ENCODE data around the gene NHS.
A peak's percentile ranks its signal among the peaks of the same experiment; 100 is the strongest.

The NHS gene

GRCh38 chrX:17527922-17528321, 152.9 kb downstream of the NHS start:
- Histone ChIP-seq H3K4me3 (replicated peaks; ENCODE audit: insufficient read depth, low read length) (no peak overlapping the region), H3K27ac (replicated peaks) (peak overlapping the region; percentile 77), H3K27me3 (ENCODE audit: insufficient read depth, poor library complexity, severe bottlenecking) (no peaks in the 10 kb centered on the region)
- peak; percentile 57 to 86 for DNase-seq (ENCODE audit: low read depth in 1 of 2, low spot score in 1 of 2)
- TF ChIP-seq GABPA (IDR thresholded peaks at IDR 0.05; ENCODE audit: low read depth): no peak
- TF ChIP-seq CTCF (IDR thresholded peaks at IDR 0.05; ENCODE audit: insufficient read depth, low read length): no peak
- peak; percentile 49 for TF ChIP-seq SPI1 (IDR thresholded peaks at IDR 0.05; ENCODE audit: borderline replicate concordance, low read depth)
- TF ChIP-seq REST (IDR thresholded peaks at IDR 0.05; ENCODE audit: insufficient replicate concordance, low read depth): no peak
- peak; percentile 46; the same call in 1 of the 2 replicates for TF ChIP-seq POLR2AphosphoS5 (IDR thresholded peaks at IDR 0.05; ENCODE audit: low read depth)

GRCh38 chrX:17529151-17529745, 154.2 kb downstream of the NHS start:
- no peak for DNase-seq (ENCODE audit: low read depth in 1 of 2, low spot score in 1 of 2)
- Histone ChIP-seq H3K27me3 (ENCODE audit: insufficient read depth, poor library complexity, severe bottlenecking) (no peaks in the 10 kb centered on the region), H3K4me3 (replicated peaks; ENCODE audit: insufficient read depth, low read length) (no peak overlapping the region), H3K27ac (replicated peaks) (peak overlapping the region; percentile 77; the same call in 1 of the 2 replicates)
- TF ChIP-seq GABPA (IDR thresholded peaks at IDR 0.05; ENCODE audit: low read depth) (no peak), REST (IDR thresholded peaks at IDR 0.05; ENCODE audit: insufficient replicate concordance, low read depth) (no peak), SPI1 (IDR thresholded peaks at IDR 0.05; ENCODE audit: borderline replicate concordance, low read depth) (no peak), POLR2AphosphoS5 (IDR thresholded peaks at IDR 0.05; ENCODE audit: low read depth) (no peak), CTCF (IDR thresholded peaks at IDR 0.05; ENCODE audit: insufficient read depth, low read length) (no peak)

GRCh38 chrX:17531500-17531899, 156.5 kb downstream of the NHS start:
- no peak for DNase-seq (ENCODE audit: low read depth in 1 of 2, low spot score in 1 of 2)
- H3K27me3 ChIP-seq (ENCODE audit: insufficient read depth, poor library complexity, severe bottlenecking): no peaks in the 10 kb centered on the region
- TF ChIP-seq SPI1 (IDR thresholded peaks at IDR 0.05; ENCODE audit: borderline replicate concordance, low read depth) (no peak), POLR2AphosphoS5 (IDR thresholded peaks at IDR 0.05; ENCODE audit: low read depth) (no peak), REST (IDR thresholded peaks at IDR 0.05; ENCODE audit: insufficient replicate concordance, low read depth) (no peak), CTCF (IDR thresholded peaks at IDR 0.05; ENCODE audit: insufficient read depth, low read length) (no peak), GABPA (IDR thresholded peaks at IDR 0.05; ENCODE audit: low read depth) (no peak)
- H3K4me3 ChIP-seq (replicated peaks; ENCODE audit: insufficient read depth, low read length): no peak overlapping the region
- H3K27ac ChIP-seq (replicated peaks): no peak overlapping the region
